HG03196 (cell line): ENCODE measurements around the gene TRPM1.

Experiments used
- ATAC-seq: cut with Tn5 transposase; IDR thresholded peaks from one replicate; pipeline ENCODE4 v1.9.1; 2021; ENCODE audit not compliant: unreplicated experiment

TRPM1 gene

GRCh38 chr15:31084176-31084575 lies 17.3 kb downstream of the TRPM1 start:
- ATAC-seq = no peak

- no peak for ATAC-seq
Measured at GRCh38 chr15:31083370-31083780, 18.1 kb downstream of the TRPM1 start.

GRCh38 chr15:31082771-31083369 lies 18.7 kb downstream of the TRPM1 start:
- ATAC-seq = no peak

GRCh38 chr15:31081588-31082250 lies 19.8 kb downstream of the TRPM1 start:
- no peak for ATAC-seq

- no peak for ATAC-seq
Measured at GRCh38 chr15:31081056-31081455, 20.5 kb downstream of the TRPM1 start.

- ATAC-seq = no peak
Measured at GRCh38 chr15:31080591-31081014, 20.9 kb downstream of the TRPM1 start.

GRCh38 chr15:31079519-31079918 lies 22.0 kb downstream of the TRPM1 start:
- no peak for ATAC-seq

- no peak for ATAC-seq
Measured at GRCh38 chr15:31078471-31078870, 23.1 kb downstream of the TRPM1 start.

- no peak for ATAC-seq
Measured at GRCh38 chr15:31077941-31078340, 23.6 kb downstream of the TRPM1 start.

GRCh38 chr15:31077181-31077580 lies 24.3 kb downstream of the TRPM1 start:
- ATAC-seq = no peak

GRCh38 chr15:31074321-31074720 lies 27.2 kb downstream of the TRPM1 start:
- no peak for ATAC-seq

- no peak for ATAC-seq
Measured at GRCh38 chr15:31070867-31071266, 30.7 kb downstream of the TRPM1 start.

- ATAC-seq = no peak
Measured at GRCh38 chr15:31069360-31070000, 32.0 kb downstream of the TRPM1 start.

GRCh38 chr15:31067890-31068603 lies 33.5 kb downstream of the TRPM1 start:
- ATAC-seq = no peak

- no peak for ATAC-seq
Measured at GRCh38 chr15:31065824-31066223, 35.7 kb downstream of the TRPM1 start.

- ATAC-seq = no peak
Measured at GRCh38 chr15:31062911-31063310, 38.6 kb downstream of the TRPM1 start.

- no peak for ATAC-seq
Measured at GRCh38 chr15:31062310-31062847, 39.1 kb downstream of the TRPM1 start.

- ATAC-seq = no peak
Measured at GRCh38 chr15:31060429-31061140, 40.9 kb downstream of the TRPM1 start.

- ATAC-seq = no peak
Measured at GRCh38 chr15:31058236-31058962, 43.1 kb downstream of the TRPM1 start.

- ATAC-seq = no peak
Measured at GRCh38 chr15:31051496-31052080, 49.9 kb downstream of the TRPM1 start.
